H1 (cell line): ENCODE data around the gene BAHD1. TPM values are rescaled to one million over a fixed set of nuclear protein-coding genes. Genes with fewer than 3 reads are reported as not detected.
A peak's percentile ranks its signal among the peaks of the same experiment; 100 is the strongest.

Experiments used
- CTCF ChIA-PET: fragments of 300-600 bp; sonication (Branson Sonifier 250); formaldehyde crosslinking; loops from one replicate; lab custom pipeline; 2021; ENCODE audit not compliant: partially characterized antibody; lab: Charles Lee
- POLR2A ChIA-PET: fragments of 300-600 bp; sonication (Branson Sonifier 250); formaldehyde crosslinking; loops from one replicate; lab custom pipeline; 2021; ENCODE audit warnings: inconsistent platforms; ENCODE audit not compliant: partially characterized antibody; lab: Charles Lee
- DNase-seq, 2 experiments: peaks; one replicate each; pipeline versions ENCODE4 v3.0.0 to v3.0.0-alpha.2; 2010 to 2022; ENCODE audit warnings: low spot score in 2 of 2, low read depth in 1 of 2, mixed read lengths in 1 of 2
- FAIRE-seq: peaks from 2 replicates; lab custom pipeline; 2011; peaks lifted over from hg19 to GRCh38; lab: Jason Lieb, UNC
- H2AFZ ChIP-seq: 2 replicates; pipeline ENCODE4 v1.8.1; 2012; ENCODE audit warnings: low read length, inconsistent platforms
- H2AK5ac ChIP-seq: 2 replicates; pipeline ENCODE4 v1.6.1; 2013; ENCODE audit warnings: low read depth, low read length
- H2BK120ac ChIP-seq: replicated peaks from 2 replicates; pipeline ENCODE3; 2013; ENCODE audit warnings: low read depth, low read length, inconsistent platforms
- H2BK12ac ChIP-seq: 2 replicates; pipeline ENCODE4 v1.6.1; 2013; ENCODE audit warnings: low read depth, low read length
- H2BK15ac ChIP-seq: 2 replicates; pipeline ENCODE4 v1.6.1; 2013; ENCODE audit warnings: low read length
- H2BK20ac ChIP-seq: 2 replicates; pipeline ENCODE4 v1.6.1; 2013; ENCODE audit warnings: low read length
- H2BK5ac ChIP-seq: 2 replicates; pipeline ENCODE4 v1.6.1; 2013; ENCODE audit warnings: low read depth, low read length
- H3K14ac ChIP-seq: 2 replicates; pipeline ENCODE4 v1.6.1; 2013; ENCODE audit warnings: inconsistent platforms; ENCODE audit not compliant: insufficient read length
- H3K18ac ChIP-seq: 2 replicates; pipeline ENCODE4 v1.6.1; 2013; ENCODE audit warnings: low read length; ENCODE audit errors: extremely low read depth
- H3K23ac ChIP-seq: 2 replicates; pipeline ENCODE4 v1.6.1; 2013; ENCODE audit warnings: inconsistent platforms; ENCODE audit not compliant: insufficient read length
- H3K23me2 ChIP-seq: 2 replicates; pipeline ENCODE4 v1.6.1; 2013; ENCODE audit warnings: low read depth, low read length
- H3K27ac ChIP-seq: 2 replicates; pipeline ENCODE4 v1.6.1; 2011; ENCODE audit warnings: low read depth, low read length, inconsistent platforms
- H3K27me3 ChIP-seq, 4 experiments: replicated peaks in 1 of 4; 1 replicate in 1 of 4; 2 replicates in 3 of 4; pipeline versions ENCODE4 v1.6.1 to v1.8.1; 2011 to 2013; ENCODE audit warnings: low read length in 3 of 4, mild to moderate bottlenecking in 3 of 4, inconsistent platforms in 2 of 4, mixed read lengths in 2 of 4, moderate library complexity in 1 of 4; ENCODE audit not compliant: control insufficient read depth in 3 of 4, insufficient read depth in 3 of 4; ENCODE audit errors: extremely low read depth in 1 of 4
- H3K36me3 ChIP-seq, 4 experiments: 2 replicates each; pipeline versions ENCODE4 v1.6.1 to v1.8.1; 2011 to 2013; ENCODE audit warnings: mild to moderate bottlenecking in 4 of 4, low read length in 3 of 4, moderate library complexity in 2 of 4, control low read depth in 1 of 4, inconsistent platforms in 1 of 4; ENCODE audit not compliant: insufficient read depth in 4 of 4, control insufficient read depth in 2 of 4
- H3K4ac ChIP-seq: replicated peaks from 2 replicates; pipeline ENCODE3; 2013; ENCODE audit warnings: low read length, low read depth, mixed read lengths, inconsistent platforms; ENCODE audit not compliant: insufficient read length
- H3K4me1 ChIP-seq, 4 experiments: replicated peaks in 1 of 4; 1 replicate in 1 of 4; 2 replicates in 3 of 4; pipeline versions ENCODE4 v1.6.1 to v1.8.1; 2011 to 2013; ENCODE audit warnings: low read length in 3 of 4, inconsistent platforms in 2 of 4, mixed read lengths in 1 of 4; ENCODE audit not compliant: insufficient read depth in 4 of 4, control insufficient read depth in 3 of 4
- H3K4me2 ChIP-seq, 2 experiments: 2 replicates each; pipeline versions ENCODE4 v1.6.1 to v1.8.1; 2011 to 2013; ENCODE audit warnings: low read depth in 2 of 2, low read length in 2 of 2, control low read depth in 1 of 2, inconsistent platforms in 1 of 2, mild to moderate bottlenecking in 1 of 2; ENCODE audit not compliant: insufficient read depth in 1 of 2
- H3K4me3 ChIP-seq, 4 experiments: fragments of 200-600, 300-600 bp in 1 of 4; sonication (generic), shearing (Covaris generic), sonication (Bioruptor Twin) in 1 of 4; 2 replicates each; pipeline versions ENCODE4 v1.5.1 to v1.8.1; 2011 to 2016; ENCODE audit warnings: low read length in 4 of 4, low read depth in 3 of 4, control low read depth in 2 of 4, inconsistent platforms in 2 of 4, mild to moderate bottlenecking in 2 of 4, mixed read lengths in 1 of 4, moderate library complexity in 1 of 4; ENCODE audit not compliant: insufficient read depth in 2 of 4; ENCODE audit errors: extremely low read depth in 1 of 4
- H3K56ac ChIP-seq: replicated peaks from 2 replicates; pipeline ENCODE3; 2013; ENCODE audit warnings: low read depth, mild to moderate bottlenecking, mixed read lengths, low read length, inconsistent platforms; ENCODE audit not compliant: insufficient read length
- H3K79me1 ChIP-seq: 2 replicates; pipeline ENCODE4 v1.6.1; 2013; ENCODE audit warnings: low read depth, low read length, control low read depth
- H3K79me2 ChIP-seq, 2 experiments: 2 replicates each; pipeline versions ENCODE4 v1.6.1 to v1.8.1; 2012 to 2013; ENCODE audit warnings: low read length in 2 of 2, mild to moderate bottlenecking in 2 of 2, inconsistent platforms in 1 of 2; ENCODE audit not compliant: insufficient read depth in 2 of 2, control insufficient read depth in 1 of 2
- H3K9ac ChIP-seq, 4 experiments: replicated peaks in 1 of 4; 1 replicate in 1 of 4; 2 replicates in 3 of 4; pipeline versions ENCODE4 v1.6.1 to v1.8.1; 2011 to 2013; ENCODE audit warnings: low read depth in 3 of 4, low read length in 3 of 4, control low read depth in 2 of 4, mild to moderate bottlenecking in 2 of 4, moderate library complexity in 2 of 4, inconsistent platforms in 1 of 4; ENCODE audit errors: extremely low read depth in 1 of 4
- H3K9me3 ChIP-seq, 2 experiments: 2 replicates each; pipeline versions ENCODE4 v1.6.1 to v1.8.1; 2012 to 2013; ENCODE audit warnings: mild to moderate bottlenecking in 2 of 2, moderate library complexity in 2 of 2, control low read depth in 1 of 2, inconsistent platforms in 1 of 2, low read depth in 1 of 2, low read length in 1 of 2, mixed read lengths in 1 of 2; ENCODE audit not compliant: insufficient read depth in 2 of 2
- H4K20me1 ChIP-seq, 2 experiments: replicated peaks in 1 of 2; 2 replicates each; pipeline versions ENCODE3 to v1.8.1; 2011 to 2013; ENCODE audit warnings: inconsistent platforms in 2 of 2, low read length in 2 of 2, mild to moderate bottlenecking in 1 of 2; ENCODE audit not compliant: insufficient read depth in 2 of 2, control insufficient read depth in 1 of 2
- H4K5ac ChIP-seq: 2 replicates; pipeline ENCODE4 v1.6.1; 2013; ENCODE audit warnings: low read length, low read depth, mixed read lengths, inconsistent platforms; ENCODE audit not compliant: insufficient read length
- H4K8ac ChIP-seq: 2 replicates; pipeline ENCODE4 v1.8.0; 2013; ENCODE audit warnings: mild to moderate bottlenecking, moderate library complexity, low read length, inconsistent platforms; ENCODE audit not compliant: insufficient read depth; ENCODE audit errors: extremely low read depth
- H4K91ac ChIP-seq: replicated peaks from 2 replicates; pipeline ENCODE3; 2013; ENCODE audit warnings: low read length, mixed read lengths, inconsistent platforms; ENCODE audit not compliant: insufficient read length
- CBX5 ChIP-seq: fragments of 300-800, 300-1000 bp; sonication (generic); IDR thresholded peaks from 2 replicates; pipeline ENCODE4 v1.7.1; 2016; ENCODE audit warnings: antibody characterized with exemption, low read length, low read depth
- E2F6 ChIP-seq: IDR thresholded peaks from 2 replicates; pipeline ENCODE4 v1.6.1; 2012; ENCODE audit warnings: inconsistent platforms
- MAX ChIP-seq: IDR thresholded peaks from 2 replicates; pipeline ENCODE4 v1.6.1; 2012; ENCODE audit warnings: inconsistent platforms
- POLR2A ChIP-seq, 2 experiments: IDR thresholded peaks; 1 replicate in 1 of 2; 2 replicates in 1 of 2; pipeline ENCODE4 v1.6.1; 2011; ENCODE audit warnings: low read depth in 2 of 2, low read length in 2 of 2, mild to moderate bottlenecking in 2 of 2; ENCODE audit errors: control extremely low read depth in 1 of 2
- POLR2AphosphoS5 ChIP-seq: IDR thresholded peaks from 2 replicates; pipeline ENCODE4 v1.6.1; 2011; ENCODE audit warnings: low read depth, low read length
- TBP ChIP-seq: IDR thresholded peaks from 2 replicates; pipeline ENCODE4 v1.6.1; 2011; ENCODE audit warnings: low read depth, low read length, improper control_type of control experiment
- TCF12 ChIP-seq: IDR thresholded peaks from 2 replicates; pipeline ENCODE4 v1.6.1; 2011; ENCODE audit warnings: low read depth, mild to moderate bottlenecking, low read length
- WGBS, 2 experiments: shearing (Covaris generic) in 1 of 2; methylation state at CpG; one replicate each; pipeline versions ENCODE4 v1.1.6 to v1.1.7; 2013 to 2015; ENCODE audit warnings: low lambda C conversion rate in 2 of 2, mixed read lengths in 2 of 2, inconsistent platforms in 1 of 2, low coverage in 1 of 2, missing lambda C conversion rate in 1 of 2; ENCODE audit not compliant: insufficient replicate concordance in 2 of 2, insufficient coverage in 1 of 2, insufficient read length in 1 of 2; ENCODE audit errors: extremely low coverage in 1 of 2, missing lambda C conversion rate in 1 of 2; 5-methylcytosine and 5-hydroxymethylcytosine counted together
- polyA plus RNA-seq, 7 experiments: library from polyadenylated mRNA; depleted of rRNA in 3 of 7; stranded (reverse) in 5 of 7; unstranded in 2 of 7; fragments of >200 nt in 5 of 7; fragments of 200-250 nt in 2 of 7; gene quantifications; 1 replicate in 5 of 7; 2 replicates in 1 of 7; 4 replicates in 1 of 7; pipeline versions ENCODE4 v1.2.1 to v1.2.3, GENCODE V29; 2011 to 2013; ENCODE audit warnings: missing spikeins in 2 of 7, mixed read lengths in 2 of 7
- total RNA-seq: library from RNA; stranded (reverse); fragmentation: NEBNext Ultra II Directional; extraction: Animal tissue kit (Norgen Biotek cat#: 25700); gene quantifications from 2 replicates; pipeline ENCODE4 v1.2.1, GENCODE V29; 2021

Gene BAHD1
- total and polyA plus RNA-seq, 2 of the 8 experiments (the other 6 are each of a cell fraction or from before 2014, with no cell fraction given), result 15.0 to 38.9 TPM

GRCh38 chr15:40435023-40435709, 5.6 kb upstream of the BAHD1 start:
- H3K14ac ChIP-seq, result no peak overlapping the region
- no peak for DNase-seq
- peak overlapping the region; percentile 98 to 100 for H3K4me2 ChIP-seq
- H3K27me3 ChIP-seq, result peaks cover 0 to 31% (median 18%) of the 10 kb centered on the region in 4 experiments; a peak in 5 of 7 replicates
- H2AK5ac ChIP-seq, result 0 out of 2 replicates have a peak overlapping the region, but pooled peaks have one; percentile 2
- peaks cover 7 to 38% (median 29%) of the 10 kb centered on the region in 4 experiments for H3K4me1 ChIP-seq
- no peak overlapping the region for H4K5ac ChIP-seq
- peaks cover 26% of the 10 kb centered on the region for H3K23me2 ChIP-seq
- no peaks in the 10 kb centered on the region for H3K36me3 ChIP-seq
- H3K9ac ChIP-seq, result no peak overlapping the region
- H3K4ac ChIP-seq, result peak overlapping the region; percentile 19
- H3K18ac ChIP-seq, result peak overlapping the region; percentile 99
- H3K23ac ChIP-seq, result no peak overlapping the region
- H3K79me1 ChIP-seq, result no peaks in the 10 kb centered on the region
- H3K27ac ChIP-seq, result no peak overlapping the region
- TF ChIP-seq TCF12 (no peak), CBX5 (no peak), E2F6 (peak; percentile 67), POLR2A (IDR thresholded peaks at IDR 0.05; ENCODE audit: control extremely low read depth in 1 of 2, low read depth in 2 of 2, low read length in 2 of 2) (no peak), POLR2AphosphoS5 (no peak), TBP (no peak), MAX (no peak)
- H4K20me1 ChIP-seq, result peaks cover 0 to 2% of the 10 kb centered on the region in 2 experiments
- POLR2A ChIA-PET, result interaction anchor here (0.8 to 3.6 kb wide), 9 partner anchors 9 to 134 kb away, joined by 3 to 23 read pairs (median 3); partner anchors contain the start of genes KNSTRN and RPUSD2
- no peak overlapping the region for H3K56ac ChIP-seq
- no peak overlapping the region for H2BK120ac ChIP-seq
- 51% methylated on average over 19 of the region's 20 CpGs; no CpG with 5 or more reads in 1 of the 2 experiments for WGBS, 2 experiments
- H3K9me3 ChIP-seq, result no peaks in the 10 kb centered on the region
- no peak for FAIRE-seq
- H4K91ac ChIP-seq, result peak overlapping the region; percentile 58
- H2BK15ac ChIP-seq, result peak overlapping the region; percentile 92; the same call in 1 of the 2 replicates
- 0 out of 2 replicates have a peak overlapping the region, but pooled peaks have one; percentile 72 for H2BK20ac ChIP-seq
- peaks cover 0 to 16% of the 10 kb centered on the region in 2 experiments; a peak in 1 of 4 replicates for H3K79me2 ChIP-seq
- CTCF ChIA-PET, result interaction anchor here (0.6 to 1.7 kb wide), 11 partner anchors 10 to 155 kb away, joined by 3 to 7 read pairs (median 3); partner anchors contain the start of gene CCDC9B
- peak overlapping the region; percentile 69; the same call in 1 of the 2 replicates for H2BK5ac ChIP-seq
- no peak overlapping the region for H2AFZ ChIP-seq
- H2BK12ac ChIP-seq, result peak overlapping the region; percentile 69; the same call in 1 of the 2 replicates
- peak overlapping the region; percentile 59 to 97 (median 74); a peak in 7 of 8 replicates for H3K4me3 ChIP-seq
- no peak overlapping the region; the same call in 1 of the 2 replicates for H4K8ac ChIP-seq
